HG03460 (cell line): ENCODE results near the gene CDHR5.
A peak's percentile ranks its signal among the peaks of the same experiment; 100 is the strongest.

ENCODE experiments used
- ATAC-seq: cut with Tn5 transposase; IDR thresholded peaks from one replicate; pipeline ENCODE4 v1.9.1; 2021; ENCODE audit not compliant: unreplicated experiment

Gene CDHR5

GRCh38 chr11:568306-569157 lies 56.2 kb downstream of the CDHR5 start:
- peak; percentile 90 for ATAC-seq

DNA sequence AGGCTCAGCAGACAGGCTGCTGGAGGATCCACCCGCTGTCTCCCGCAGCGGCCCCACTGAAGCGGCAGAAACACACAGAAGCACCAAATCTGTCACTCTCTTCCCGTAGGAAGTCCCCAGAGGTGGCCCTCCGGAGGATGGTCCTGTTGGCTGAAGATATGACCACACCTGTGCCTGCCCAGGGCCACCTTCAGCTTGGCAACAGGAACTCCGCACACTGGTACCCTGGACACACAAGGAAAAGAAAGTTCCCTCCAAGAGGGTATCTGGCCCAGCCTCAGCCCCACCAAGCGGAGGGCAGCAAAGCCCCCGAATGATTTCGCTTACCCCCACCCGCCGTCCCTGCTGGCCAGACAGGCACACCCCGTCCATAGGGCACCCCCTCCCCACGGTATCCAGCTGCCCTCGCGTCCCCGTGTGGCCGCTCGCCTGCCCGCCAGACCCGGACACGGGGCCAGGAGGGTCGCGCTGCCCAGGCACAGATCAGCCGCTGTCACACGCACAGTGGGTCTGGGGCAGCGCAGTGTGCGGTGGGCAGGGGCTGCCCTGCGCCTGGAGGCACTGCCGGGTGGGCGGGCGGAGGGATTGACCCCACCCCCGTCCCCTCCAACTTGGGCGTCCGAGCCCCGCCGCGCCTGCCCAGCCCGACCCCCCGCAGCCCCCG lies 57.0 kb downstream of the CDHR5 start:
- ATAC-seq = peak; percentile 2

- no peak for ATAC-seq
Observed at GRCh38 chr11:567011-567628, 57.6 kb downstream of the CDHR5 start.
